Fibroblast of the aortic adventitia (primary cell): ENCODE results near the gene CNNM3. TPM values are rescaled to one million over a fixed set of nuclear protein-coding genes. Genes with fewer than 3 reads are reported as not detected.

ENCODE experiments used
- DNase-seq: peaks from one replicate; pipeline ENCODE4 v3.0.0-alpha.2; 2010; ENCODE audit warnings: low read depth
- H3K4me3 ChIP-seq: 2 replicates; pipeline ENCODE4 v1.5.1; 2011; ENCODE audit warnings: low read depth, mild to moderate bottlenecking, control low read depth, low read length, moderate library complexity
- CTCF ChIP-seq: IDR thresholded peaks from 2 replicates; pipeline ENCODE4 v1.5.1; 2011; ENCODE audit warnings: mild to moderate bottlenecking, low read length, control low read depth, inconsistent platforms; ENCODE audit not compliant: insufficient read depth
- total RNA-seq: library from RNA; depleted of rRNA; stranded (reverse); fragments of >200 nt; gene quantifications from 2 replicates; pipeline ENCODE4 v1.2.3, GENCODE V29; 2012; ENCODE audit warnings: low replicate concordance

CNNM3 gene
- total RNA-seq, 1 donor = 6.9 TPM

GRCh38 chr2:96811917-96812316, 4.2 kb upstream of the CNNM3 start:
- H3K4me3 ChIP-seq = no peak overlapping the region
- TF ChIP-seq CTCF = no peak
- DNase-seq = peak; percentile 83

- H3K4me3 ChIP-seq = no peak overlapping the region
- TF ChIP-seq CTCF = no peak
- DNase-seq = no peak
Measured at GRCh38 chr2:96813656-96814055, 2.4 kb upstream of the CNNM3 start.

GRCh38 chr2:96815326-96816126, 542 bp upstream of the CNNM3 start:
- no peak for TF ChIP-seq CTCF
- peak; percentile 57 for DNase-seq
- H3K4me3 ChIP-seq = peak overlapping the region; percentile 71

GRCh38 chr2:96816836-96817702, 1.0 kb downstream of the CNNM3 start:
- peak; percentile 16 for DNase-seq
- peak overlapping the region; percentile 71 for H3K4me3 ChIP-seq
- TF ChIP-seq CTCF = no peak

- no peak for DNase-seq
- TF ChIP-seq CTCF = no peak
- H3K4me3 ChIP-seq = no peak overlapping the region
Measured at GRCh38 chr2:96817882-96818281, 1.8 kb downstream of the CNNM3 start.

- no peak overlapping the region for H3K4me3 ChIP-seq
- TF ChIP-seq CTCF = no peak
- DNase-seq = no peak
Measured at GRCh38 chr2:96819128-96819875, 3.2 kb downstream of the CNNM3 start.
